Right atrium auricular region (tissue), 2 donors: ENCODE data around the gene MAP3K15. TPM values are rescaled to one million over a fixed set of nuclear protein-coding genes. Genes with fewer than 3 reads are reported as not detected.

ENCODE experiments used
- DNase-seq: peaks from one replicate; pipeline ENCODE4 v3.0.0-alpha.2; 2019; ENCODE audit warnings: low spot score
- H3K27ac ChIP-seq, 2 donors: fragments of 200-600 bp; sonication (generic); 1 replicate in 1 of 2; 2 replicates in 1 of 2; pipeline ENCODE4 v1.5.1; 2016 to 2019
- H3K27me3 ChIP-seq, 2 donors: fragments of 200-600 bp; sonication (generic); one replicate each; pipeline versions ENCODE4 v1.5.1 to v1.6.0; 2017 to 2019
- H3K36me3 ChIP-seq: fragments of 200-600 bp; sonication (generic); one replicate; pipeline ENCODE4 v1.5.1; 2016
- H3K4me1 ChIP-seq, 2 donors: fragments of 200-600 bp; sonication (generic); one replicate each; pipeline versions ENCODE4 v1.5.1 to v1.6.0; 2017 to 2019
- H3K4me3 ChIP-seq, 2 donors: fragments of 200-600 bp; sonication (generic); 1 replicate in 1 of 2; 2 replicates in 1 of 2; pipeline ENCODE4 v1.5.1; 2017 to 2019; ENCODE audit warnings: mild to moderate bottlenecking in 1 of 2, moderate library complexity in 1 of 2
- H3K9me3 ChIP-seq, 2 donors: fragments of 200-600 bp; sonication (generic); one replicate each; pipeline ENCODE4 v1.5.1; 2019
- CTCF ChIP-seq, 2 donors: fragments of 200-600 bp; sonication (generic); IDR thresholded peaks; one replicate each; pipeline ENCODE4 v1.5.1; 2019; ENCODE audit warnings: antibody characterized with exemption in 2 of 2
- total RNA-seq, 2 donors: library from RNA; depleted of rRNA; stranded (reverse); fragments of >200 nt; gene quantifications; one replicate each; pipeline ENCODE4 v1.1.0, GENCODE V29; 2016

Gene MAP3K15
- total RNA-seq, 2 donors from 2014 or later = not detected

GRCh38 chrX:19361701-19362100, 153.6 kb downstream of the MAP3K15 start:
- H3K36me3 ChIP-seq = peaks cover 51% of the 10 kb centered on the region
- no peak for TF ChIP-seq CTCF (IDR thresholded peaks at IDR 0.05)
- H3K4me1 ChIP-seq = no peaks in the 10 kb centered on the region
- no peak overlapping the region for H3K4me3 ChIP-seq
- no peak overlapping the region for H3K27ac ChIP-seq
- H3K27me3 ChIP-seq = no peaks in the 10 kb centered on the region
- H3K9me3 ChIP-seq = no peaks in the 10 kb centered on the region
- no peak for DNase-seq

GRCh38 chrX:19360903-19361302, 154.4 kb downstream of the MAP3K15 start:
- no peak for TF ChIP-seq CTCF (IDR thresholded peaks at IDR 0.05)
- Histone ChIP-seq H3K9me3 (no peaks in the 10 kb centered on the region), H3K27ac (no peak overlapping the region), H3K27me3 (no peaks in the 10 kb centered on the region), H3K4me3 (no peak overlapping the region), H3K36me3 (peaks cover 58% of the 10 kb centered on the region), H3K4me1 (no peaks in the 10 kb centered on the region)
- DNase-seq = no peak

GRCh38 chrX:19358521-19358920, 156.8 kb downstream of the MAP3K15 start:
- peaks cover 81% of the 10 kb centered on the region for H3K36me3 ChIP-seq

GRCh38 chrX:19354625-19355024, 160.7 kb downstream of the MAP3K15 start:
- Histone ChIP-seq H3K4me3 (no peak overlapping the region), H3K9me3 (no peaks in the 10 kb centered on the region), H3K27me3 (no peaks in the 10 kb centered on the region), H3K27ac (no peak overlapping the region), H3K4me1 (no peaks in the 10 kb centered on the region), H3K36me3 (peaks cover 95% of the 10 kb centered on the region)
- TF ChIP-seq CTCF (IDR thresholded peaks at IDR 0.05) = no peak
- no peak for DNase-seq

More at GRCh38 chrX:19358521-19358920, 156.8 kb downstream of the MAP3K15 start:
- no peaks in the 10 kb centered on the region for H3K27me3 ChIP-seq
- no peak overlapping the region for H3K4me3 ChIP-seq
- H3K4me1 ChIP-seq = no peaks in the 10 kb centered on the region
- H3K27ac ChIP-seq = no peak overlapping the region
- TF ChIP-seq CTCF (IDR thresholded peaks at IDR 0.05) = no peak
- no peaks in the 10 kb centered on the region for H3K9me3 ChIP-seq
- DNase-seq = no peak

- no peak overlapping the region for H3K27ac ChIP-seq
- TF ChIP-seq CTCF (IDR thresholded peaks at IDR 0.05) = no peak
- no peaks in the 10 kb centered on the region for H3K27me3 ChIP-seq
- peaks cover 0 to 3% of the 10 kb centered on the region in 2 donors for H3K4me1 ChIP-seq
- no peak overlapping the region for H3K4me3 ChIP-seq
- no peak for DNase-seq
- peaks cover 59% of the 10 kb centered on the region for H3K36me3 ChIP-seq
- H3K9me3 ChIP-seq = no peaks in the 10 kb centered on the region
Observed at GRCh38 chrX:19350941-19351384, 164.3 kb downstream of the MAP3K15 start.

- Histone ChIP-seq H3K4me1 (peaks cover 0 to 10% of the 10 kb centered on the region in 2 donors), H3K4me3 (no peak overlapping the region), H3K36me3 (peaks cover 42% of the 10 kb centered on the region), H3K27ac (no peak overlapping the region), H3K9me3 (no peaks in the 10 kb centered on the region), H3K27me3 (no peaks in the 10 kb centered on the region)
- no peak for DNase-seq
- TF ChIP-seq CTCF (IDR thresholded peaks at IDR 0.05) = no peak
Observed at GRCh38 chrX:19349264-19349663, 166.0 kb downstream of the MAP3K15 start.
